Adrenal gland (tissue), 12 donors: Measurements from ENCODE around the gene CBLC. TPM values are rescaled to one million over a fixed set of nuclear protein-coding genes. Genes with fewer than 3 reads are reported as not detected.

Experiments
- DNase-seq, 7 donors: peaks; one replicate each; pipeline ENCODE4 v3.0.0-alpha.2; 2019 to 2020
- H3K27ac ChIP-seq, 5 donors: fragments of 200-600 bp; sonication (generic) in 4 of 5; 1 replicate in 3 of 5; 2 replicates in 2 of 5; pipeline versions ENCODE4 v1.5.1 to v1.8.0; 2016 to 2020; ENCODE audit warnings: mild to moderate bottlenecking in 1 of 5
- H3K27me3 ChIP-seq: fragments of 200-600 bp; 2 replicates; pipeline ENCODE4 v1.8.0; 2021
- H3K36me3 ChIP-seq, 2 donors: fragments of 200-600 bp; replicated peaks in 1 of 2; 1 replicate in 1 of 2; 2 replicates in 1 of 2; pipeline versions ENCODE4 v1.5.1 to v1.8.0; 2018 to 2022
- H3K4me1 ChIP-seq, 2 donors: fragments of 200-600 bp; replicated peaks in 1 of 2; 1 replicate in 1 of 2; 2 replicates in 1 of 2; pipeline versions ENCODE4 v1.5.1 to v1.8.0; 2018 to 2021
- H3K4me3 ChIP-seq, 4 donors: fragments of 200-600 bp; sonication (generic) in 3 of 4; one replicate each; pipeline ENCODE4 v1.5.1; 2016 to 2018
- H3K9me3 ChIP-seq, 3 donors: fragments of 200-600 bp; sonication (generic) in 1 of 3; replicated peaks in 1 of 3; 1 replicate in 2 of 3; 2 replicates in 1 of 3; pipeline versions ENCODE4 v1.5.1 to v1.8.0; 2016 to 2021
- CTCF ChIP-seq, 6 experiments: fragments of 450-650 bp in 4 of 6; fragments of 200-600 bp in 2 of 6; sonication (generic) in 1 of 6; IDR thresholded peaks; 1 replicate in 5 of 6; 2 replicates in 1 of 6; pipeline versions ENCODE4 v1.5.1 to v1.8.0; 2016 to 2021; ENCODE audit warnings: antibody characterized with exemption in 6 of 6, mild to moderate bottlenecking in 2 of 6, moderate library complexity in 1 of 6
- POLR2A ChIP-seq, 2 donors: fragments of 450-650 bp; IDR thresholded peaks; one replicate each; pipeline ENCODE4 v1.6.1; 2017; ENCODE audit warnings: antibody characterized with exemption in 2 of 2, mild to moderate bottlenecking in 2 of 2, moderate library complexity in 1 of 2
- WGBS, 4 donors: extraction: QIAGEN DNeasy Blood & Tissue Kit in 2 of 4; methylation state at CpG; one replicate each; pipeline versions ENCODE4 v1.1.5 to v1.1.7; 2013 to 2017; 5-methylcytosine and 5-hydroxymethylcytosine counted together
- intact Hi-C, 2 donors: fragments of 100-400 bp; cut with DNase I; formaldehyde crosslinking; loops; one replicate each; pipeline versions ENCODE4 v1.14.1 to v1.15.0; 2022 to 2023
- polyA plus RNA-seq, 3 donors: library from polyadenylated mRNA; stranded (reverse); fragments of 200-250 nt in 2 of 3; fragments of 350-450 nt in 1 of 3; fragmentation: Illumina TruSeq in 1 of 3; extraction: RNeasy Lipid Tissue Mini Kit (QIAGEN cat#74804) in 1 of 3; gene quantifications; one replicate each; pipeline ENCODE4 v1.2.3, GENCODE V29; 2013 to 2014
- total RNA-seq, 9 donors: library from RNA; depleted of rRNA in 4 of 9; stranded (reverse); fragments of >200 nt in 4 of 9; fragments of 120-200 nt in 1 of 9; fragmentation: NEBNext Ultra II Directional in 1 of 9; extraction: Animal tissue kit (Norgen Biotek cat#: 25700) in 1 of 9; gene quantifications; one replicate each; pipeline versions ENCODE4 v1.1.0 to v1.2.4, GENCODE V29; 2013 to 2023
- donor health status: healthy with polysubstance abuse.
- donor health status: Bipolar disorder and iron deficiency.
- donor health status: DM: yes; HTN: yes; CAD: no.
- donor health status: DM: no; HTN: no; CAD: no.
- donor health status: DM: no; HTN: no; CAD: no.
- donor health status: DM: yes; HTN: yes; CAD: no.

Gene CBLC
- total and polyA plus RNA-seq, 12 donors = 0.13 to 0.14 TPM; not detected in 10

- no peaks in the 10 kb centered on the region for H3K36me3 ChIP-seq
- DNase-seq = no peak
- intact Hi-C loops = no loop called here
- no peaks in the 10 kb centered on the region for H3K27me3 ChIP-seq
- H3K4me3 ChIP-seq = no peak overlapping the region
- peaks cover 0 to 2% of the 10 kb centered on the region in 2 donors for H3K4me1 ChIP-seq
- no peaks in the 10 kb centered on the region for H3K9me3 ChIP-seq
- no peak overlapping the region for H3K27ac ChIP-seq
- no peak for TF ChIP-seq CTCF (IDR thresholded peaks at IDR 0.05)
- no peak for TF ChIP-seq POLR2A (IDR thresholded peaks at IDR 0.05)
- 73 to 84% (median 77%) methylated on average over 4 to 5 of the region's 5 CpGs for WGBS, 4 donors
Observed at GRCh38 chr19:44731622-44732021, 46.1 kb upstream of the CBLC start.

- no peak overlapping the region for H3K4me3 ChIP-seq
- WGBS, 4 donors = 75 to 84% (median 79%) methylated on average over 11 of the region's 11 CpGs
- no peak overlapping the region for H3K27ac ChIP-seq
- no peak for DNase-seq
- intact Hi-C loops = no loop called here
- H3K4me1 ChIP-seq = peaks cover 7 to 10% of the 10 kb centered on the region in 2 donors
- no peaks in the 10 kb centered on the region for H3K36me3 ChIP-seq
- H3K27me3 ChIP-seq = no peaks in the 10 kb centered on the region
- no peaks in the 10 kb centered on the region for H3K9me3 ChIP-seq
- no peak for TF ChIP-seq POLR2A (IDR thresholded peaks at IDR 0.05)
- TF ChIP-seq CTCF (IDR thresholded peaks at IDR 0.05) = no peak
Observed at GRCh38 chr19:44732235-44733014, 45.3 kb upstream of the CBLC start.

- Histone ChIP-seq H3K27me3 (no peaks in the 10 kb centered on the region), H3K4me1 (peaks cover 7 to 27% of the 10 kb centered on the region in 2 donors), H3K4me3 (no peak overlapping the region), H3K27ac (no peak overlapping the region), H3K9me3 (no peaks in the 10 kb centered on the region), H3K36me3 (no peaks in the 10 kb centered on the region)
- DNase-seq = no peak
- TF ChIP-seq POLR2A (IDR thresholded peaks at IDR 0.05) (no peak), CTCF (IDR thresholded peaks at IDR 0.05) (no peak)
- 0 to 45% (median 20%) methylated on average over 1 of the region's 1 CpG for WGBS, 4 donors
- intact Hi-C loops = no loop called here
Observed at GRCh38 chr19:44734357-44734756, 43.3 kb upstream of the CBLC start.

GRCh38 chr19:44735011-44735410, 42.7 kb upstream of the CBLC start:
- Histone ChIP-seq H3K27me3 (no peaks in the 10 kb centered on the region), H3K27ac (no peak overlapping the region), H3K4me1 (peaks cover 7 to 27% of the 10 kb centered on the region in 2 donors), H3K9me3 (no peaks in the 10 kb centered on the region), H3K36me3 (no peaks in the 10 kb centered on the region), H3K4me3 (no peak overlapping the region)
- TF ChIP-seq POLR2A (IDR thresholded peaks at IDR 0.05) (no peak), CTCF (IDR thresholded peaks at IDR 0.05) (no peak)
- intact Hi-C loops = no loop called here
- WGBS, 4 donors = 62 to 69% (median 65%) methylated on average over 5 of the region's 5 CpGs
- DNase-seq = no peak
